SKM-1 treated with dmso at 0.1 percent for 144 hours (cell line): Measurements from ENCODE around the gene MMAB.

Experiments used
- DNase-seq: peaks from one replicate; lab custom pipeline; 2025; ENCODE audit not compliant: unreplicated experiment; lab: John Stamatoyannopoulos, UW

The MMAB gene

GRCh38 chr12:109560867-109561710, 12.2 kb downstream of the MMAB start:
- DNase-seq, result no peak

- no peak for DNase-seq
These were observed 13.7 kb downstream of the MMAB start for GRCh38 chr12:109559601-109560000.

- DNase-seq, result no peak
These were observed 14.2 kb downstream of the MMAB start for GRCh38 chr12:109559200-109559505.

- no peak for DNase-seq
These were observed 14.7 kb downstream of the MMAB start for GRCh38 chr12:109558374-109559199.

GRCh38 chr12:109557805-109558204, 15.5 kb downstream of the MMAB start:
- no peak for DNase-seq

GRCh38 chr12:109557200-109557599, 16.1 kb downstream of the MMAB start:
- no peak for DNase-seq

- DNase-seq, result no peak
These were observed 17.6 kb downstream of the MMAB start for GRCh38 chr12:109555431-109556315.

GRCh38 chr12:109554761-109555160, 18.5 kb downstream of the MMAB start:
- DNase-seq, result no peak

- no peak for DNase-seq
These were observed 19.3 kb downstream of the MMAB start for GRCh38 chr12:109553906-109554500.

GRCh38 chr12:109553483-109553882, 19.8 kb downstream of the MMAB start:
- no peak for DNase-seq

GRCh38 chr12:109552971-109553370, 20.3 kb downstream of the MMAB start:
- no peak for DNase-seq

- DNase-seq, result no peak
These were observed 22.2 kb downstream of the MMAB start for GRCh38 chr12:109551108-109551507.

- DNase-seq, result no peak
These were observed 23.0 kb downstream of the MMAB start for GRCh38 chr12:109550281-109550680.

- DNase-seq, result no peak
These were observed 23.6 kb downstream of the MMAB start for GRCh38 chr12:109549613-109550270.

- no peak for DNase-seq
These were observed 25.0 kb downstream of the MMAB start for GRCh38 chr12:109548258-109548657.

- DNase-seq, result no peak
These were observed 26.0 kb downstream of the MMAB start for GRCh38 chr12:109547286-109547685.

- DNase-seq, result no peak
These were observed 27.5 kb downstream of the MMAB start for GRCh38 chr12:109545826-109546225.

- DNase-seq, result no peak
These were observed 28.3 kb downstream of the MMAB start for GRCh38 chr12:109544955-109545531.

GRCh38 chr12:109542876-109543275, 30.4 kb downstream of the MMAB start:
- no peak for DNase-seq

GRCh38 chr12:109542014-109542413, 31.3 kb downstream of the MMAB start:
- no peak for DNase-seq
